NCI-H510A treated with DMSO at 0.1 percent for 48 hours (cell line): ENCODE measurements around the gene TGFA.

Source experiments
- DNase-seq: peaks from one replicate; lab custom pipeline; 2025; lab: John Stamatoyannopoulos, UW

TGFA gene

GRCh38 chr2:70553584-70554337, at the start of gene TGFA:
TGFA (minus strand) TSS chr2:70553826; CDS start chr2:70553767, 59 bp downstream.
- DNase-seq: peak; percentile 82

GRCh38 chr2:70603066-70603465, 49.4 kb upstream of the TGFA start:
- no peak for DNase-seq

GRCh38 chr2:70598197-70598596, 44.6 kb upstream of the TGFA start:
- no peak for DNase-seq

- no peak for DNase-seq
Measured at GRCh38 chr2:70596739-70597138, 43.1 kb upstream of the TGFA start.

GRCh38 chr2:70596293-70596692, 42.7 kb upstream of the TGFA start:
- no peak for DNase-seq

- DNase-seq: no peak
Measured at GRCh38 chr2:70583091-70583490, 29.5 kb upstream of the TGFA start.

- DNase-seq: no peak
Measured at GRCh38 chr2:70580352-70580751, 26.7 kb upstream of the TGFA start.

GRCh38 chr2:70574618-70575017, 21.0 kb upstream of the TGFA start:
- DNase-seq: no peak

- no peak for DNase-seq
Measured at GRCh38 chr2:70574109-70574508, 20.5 kb upstream of the TGFA start.

GRCh38 chr2:70570041-70570661, 16.5 kb upstream of the TGFA start:
- DNase-seq: no peak

GRCh38 chr2:70569559-70569958, 15.9 kb upstream of the TGFA start:
- DNase-seq: no peak

GRCh38 chr2:70566906-70567305, 13.3 kb upstream of the TGFA start:
- no peak for DNase-seq

- no peak for DNase-seq
Measured at GRCh38 chr2:70566464-70566863, 12.8 kb upstream of the TGFA start.

- DNase-seq: no peak
Measured at GRCh38 chr2:70565039-70565731, 11.6 kb upstream of the TGFA start.

GRCh38 chr2:70561893-70562292, 8.3 kb upstream of the TGFA start:
- no peak for DNase-seq

- DNase-seq: no peak
Measured at GRCh38 chr2:70560442-70560841, 6.8 kb upstream of the TGFA start.

GRCh38 chr2:70560040-70560439, 6.4 kb upstream of the TGFA start:
- DNase-seq: no peak

- DNase-seq: peak; percentile 34
Measured at GRCh38 chr2:70558195-70558808, 4.7 kb upstream of the TGFA start.

GRCh38 chr2:70557171-70557838, 3.7 kb upstream of the TGFA start:
- peak; percentile 81 for DNase-seq

- no peak for DNase-seq
Measured at GRCh38 chr2:70556608-70557007, 3.0 kb upstream of the TGFA start.

GRCh38 chr2:70554338-70554892, 789 bp upstream of the TGFA start:
- DNase-seq: no peak

GRCh38 chr2:70553334-70553583, 367 bp downstream of the TGFA start:
- DNase-seq: peak; percentile 75
